Astrocyte (in vitro differentiated cells and primary cell): ENCODE results near the gene APBA2. TPM values are rescaled to one million over a fixed set of nuclear protein-coding genes. Genes with fewer than 3 reads are reported as not detected.

Experiments
- DNase-seq: peaks from one replicate; pipeline ENCODE4 v3.0.0-alpha.2; 2010; ENCODE audit warnings: low read depth
- FAIRE-seq: peaks from 2 replicates; lab custom pipeline; 2011; peaks lifted over from hg19 to GRCh38; lab: Jason Lieb, UNC
- H2AFZ ChIP-seq: 2 replicates; pipeline ENCODE4 v1.6.0; 2012; ENCODE audit warnings: low read depth, low read length, inconsistent platforms
- H3K27ac ChIP-seq: 2 replicates; pipeline ENCODE4 v1.5.1; 2011; ENCODE audit warnings: low read depth, low read length, inconsistent platforms
- H3K27me3 ChIP-seq: 2 replicates; pipeline ENCODE4 v1.6.0; 2011; ENCODE audit warnings: low read length, inconsistent platforms; ENCODE audit not compliant: insufficient read depth
- H3K36me3 ChIP-seq: 2 replicates; pipeline ENCODE4 v1.5.1; 2011; ENCODE audit warnings: low read length, inconsistent platforms; ENCODE audit not compliant: insufficient read depth
- H3K4me1 ChIP-seq: 2 replicates; pipeline ENCODE4 v1.5.1; 2011; ENCODE audit warnings: low read length, inconsistent platforms; ENCODE audit not compliant: insufficient read depth
- H3K4me2 ChIP-seq: 2 replicates; pipeline ENCODE4 v1.6.0; 2012; ENCODE audit warnings: low read length, inconsistent platforms
- H3K4me3 ChIP-seq: 2 replicates; pipeline ENCODE4 v1.5.1; 2011; ENCODE audit warnings: low read depth, mild to moderate bottlenecking, low read length, inconsistent platforms; ENCODE audit not compliant: insufficient read depth
- H3K79me2 ChIP-seq: 2 replicates; pipeline ENCODE4 v1.6.0; 2012; ENCODE audit warnings: mild to moderate bottlenecking, low read length, inconsistent platforms; ENCODE audit not compliant: insufficient read depth
- H3K9ac ChIP-seq: 2 replicates; pipeline ENCODE4 v1.6.0; 2012; ENCODE audit warnings: mild to moderate bottlenecking, low read length, inconsistent platforms
- H3K9me3 ChIP-seq: 2 replicates; pipeline ENCODE4 v1.5.1; 2012; ENCODE audit warnings: low read depth, mild to moderate bottlenecking, low read length, inconsistent platforms; ENCODE audit not compliant: insufficient read depth
- H4K20me1 ChIP-seq: 2 replicates; pipeline ENCODE4 v1.6.0; 2012; ENCODE audit warnings: low read length, inconsistent platforms; ENCODE audit not compliant: insufficient read depth
- H3K27ac Mint-ChIP-seq: one replicate; pipeline ENCODE4 v1.8.0; 2021; ENCODE audit warnings: mild to moderate bottlenecking, mixed read lengths; ENCODE audit not compliant: unreplicated experiment
- H3K27me3 Mint-ChIP-seq: one replicate; pipeline ENCODE4 v1.8.0; 2021; ENCODE audit warnings: low read depth, mixed read lengths; ENCODE audit not compliant: unreplicated experiment
- H3K36me3 Mint-ChIP-seq: one replicate; pipeline ENCODE4 v1.8.0; 2021; ENCODE audit warnings: low read depth, mixed read lengths; ENCODE audit not compliant: unreplicated experiment
- H3K4me1 Mint-ChIP-seq: one replicate; pipeline ENCODE4 v1.8.0; 2021; ENCODE audit warnings: low read depth, mixed read lengths; ENCODE audit not compliant: unreplicated experiment
- H3K4me3 Mint-ChIP-seq: one replicate; pipeline ENCODE4 v1.8.0; 2021; ENCODE audit warnings: mild to moderate bottlenecking, moderate library complexity, mixed read lengths; ENCODE audit not compliant: unreplicated experiment
- H3K9me3 Mint-ChIP-seq: one replicate; pipeline ENCODE4 v1.8.0; 2021; ENCODE audit warnings: mild to moderate bottlenecking, mixed read lengths; ENCODE audit not compliant: unreplicated experiment
- EZH2 ChIP-seq: IDR thresholded peaks from 2 replicates; pipeline ENCODE4 v1.6.1; 2012; ENCODE audit warnings: mild to moderate bottlenecking, low read length, inconsistent platforms; ENCODE audit not compliant: insufficient read depth
- total RNA-seq: library from RNA; stranded (reverse); gene quantifications from 2 replicates; pipeline ENCODE4 v1.2.1, GENCODE V29; 2021
- TF ChIP-seq, protein P1 (sequence below): IDR thresholded peaks from 2 replicates; pipeline ENCODE4 v1.5.1; 2011; ENCODE audit warnings: low read depth, mild to moderate bottlenecking, inconsistent platforms, low read length, moderate library complexity; ENCODE audit not compliant: insufficient read depth

The APBA2 gene
- total RNA-seq, 1 donor from 2014 or later, result 15.2 TPM

DNA sequence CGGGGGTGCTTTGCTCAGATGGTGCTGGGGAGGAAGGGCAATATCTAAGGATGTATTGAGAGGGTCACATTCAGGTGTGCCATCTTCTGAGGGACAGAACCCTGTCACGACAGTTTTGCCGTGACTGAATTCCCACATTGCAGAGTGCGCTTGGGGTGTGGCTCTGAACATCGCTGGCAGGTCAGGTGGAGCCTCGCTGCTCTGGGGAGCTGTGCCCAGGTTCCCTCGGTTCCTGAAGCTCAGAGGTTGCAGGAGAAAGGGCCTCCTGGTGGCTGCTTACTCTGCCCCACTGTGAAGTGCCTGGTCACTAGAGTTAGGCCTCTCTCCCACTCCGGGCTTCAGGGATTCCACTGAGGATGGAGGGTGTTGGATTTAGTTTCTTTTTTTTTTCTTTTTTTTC lies 51.5 kb downstream of the APBA2 start:
- Histone ChIP-seq H3K79me2 (peaks cover 7% of the 10 kb centered on the region), H4K20me1 (peaks cover 12% of the 10 kb centered on the region), H3K9ac (no peak overlapping the region), H3K27me3 (no peaks in the 10 kb centered on the region), H3K9me3 (no peaks in the 10 kb centered on the region), H2AFZ (no peak overlapping the region), H3K4me1 (no peaks in the 10 kb centered on the region), H3K27ac (no peak overlapping the region), H3K36me3 (no peaks in the 10 kb centered on the region), H3K4me3 (no peak overlapping the region), H3K4me2 (no peak overlapping the region)
- Mint-ChIP-seq H3K9me3 (peaks cover 7% of the 10 kb centered on the region), H3K27me3 (no peaks in the 10 kb centered on the region), H3K4me3 (no peak overlapping the region), H3K36me3 (peaks cover 4% of the 10 kb centered on the region), H3K27ac (no peak overlapping the region), H3K4me1 (no peaks in the 10 kb centered on the region)
- TF ChIP-seq, protein P1, sequence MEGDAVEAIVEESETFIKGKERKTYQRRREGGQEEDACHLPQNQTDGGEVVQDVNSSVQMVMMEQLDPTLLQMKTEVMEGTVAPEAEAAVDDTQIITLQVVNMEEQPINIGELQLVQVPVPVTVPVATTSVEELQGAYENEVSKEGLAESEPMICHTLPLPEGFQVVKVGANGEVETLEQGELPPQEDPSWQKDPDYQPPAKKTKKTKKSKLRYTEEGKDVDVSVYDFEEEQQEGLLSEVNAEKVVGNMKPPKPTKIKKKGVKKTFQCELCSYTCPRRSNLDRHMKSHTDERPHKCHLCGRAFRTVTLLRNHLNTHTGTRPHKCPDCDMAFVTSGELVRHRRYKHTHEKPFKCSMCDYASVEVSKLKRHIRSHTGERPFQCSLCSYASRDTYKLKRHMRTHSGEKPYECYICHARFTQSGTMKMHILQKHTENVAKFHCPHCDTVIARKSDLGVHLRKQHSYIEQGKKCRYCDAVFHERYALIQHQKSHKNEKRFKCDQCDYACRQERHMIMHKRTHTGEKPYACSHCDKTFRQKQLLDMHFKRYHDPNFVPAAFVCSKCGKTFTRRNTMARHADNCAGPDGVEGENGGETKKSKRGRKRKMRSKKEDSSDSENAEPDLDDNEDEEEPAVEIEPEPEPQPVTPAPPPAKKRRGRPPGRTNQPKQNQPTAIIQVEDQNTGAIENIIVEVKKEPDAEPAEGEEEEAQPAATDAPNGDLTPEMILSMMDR, result no peak
- DNase-seq, result no peak
- FAIRE-seq, result no peak

DNA sequence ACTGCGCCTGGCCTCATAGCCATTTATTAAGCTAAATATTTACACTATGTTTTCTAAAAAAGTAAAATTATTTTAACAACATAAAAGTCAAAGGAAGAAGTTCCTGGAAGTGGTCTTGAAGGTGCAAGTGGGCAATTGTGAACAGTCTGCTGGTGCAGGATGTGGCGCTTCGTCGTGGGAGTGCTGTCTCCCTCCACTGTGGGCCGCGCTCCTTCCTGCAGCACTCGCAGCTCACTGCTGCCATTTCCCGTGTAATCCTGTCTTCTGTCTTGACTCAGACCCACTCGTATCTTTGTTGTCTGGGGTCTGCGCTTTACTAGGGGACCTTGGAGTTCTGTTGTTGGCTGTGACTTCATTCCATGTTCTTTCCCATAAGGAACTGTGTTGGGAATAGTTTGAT lies 56.3 kb downstream of the APBA2 start:
- no peak for DNase-seq
- Histone ChIP-seq H3K79me2 (peaks cover 4% of the 10 kb centered on the region), H2AFZ (no peak overlapping the region), H3K27me3 (no peaks in the 10 kb centered on the region), H3K4me2 (no peak overlapping the region), H3K36me3 (no peaks in the 10 kb centered on the region), H3K4me3 (no peak overlapping the region), H4K20me1 (no peaks in the 10 kb centered on the region), H3K9ac (no peak overlapping the region), H3K4me1 (no peaks in the 10 kb centered on the region), H3K9me3 (no peaks in the 10 kb centered on the region), H3K27ac (no peak overlapping the region)
- Mint-ChIP-seq H3K9me3 (peaks cover 6% of the 10 kb centered on the region), H3K36me3 (peaks cover 24% of the 10 kb centered on the region), H3K4me1 (no peaks in the 10 kb centered on the region), H3K27me3 (no peaks in the 10 kb centered on the region), H3K4me3 (no peak overlapping the region), H3K27ac (no peak overlapping the region)
- FAIRE-seq, result no peak
- TF ChIP-seq, protein P1, result no peak
- TF ChIP-seq EZH2, result no peak

DNA sequence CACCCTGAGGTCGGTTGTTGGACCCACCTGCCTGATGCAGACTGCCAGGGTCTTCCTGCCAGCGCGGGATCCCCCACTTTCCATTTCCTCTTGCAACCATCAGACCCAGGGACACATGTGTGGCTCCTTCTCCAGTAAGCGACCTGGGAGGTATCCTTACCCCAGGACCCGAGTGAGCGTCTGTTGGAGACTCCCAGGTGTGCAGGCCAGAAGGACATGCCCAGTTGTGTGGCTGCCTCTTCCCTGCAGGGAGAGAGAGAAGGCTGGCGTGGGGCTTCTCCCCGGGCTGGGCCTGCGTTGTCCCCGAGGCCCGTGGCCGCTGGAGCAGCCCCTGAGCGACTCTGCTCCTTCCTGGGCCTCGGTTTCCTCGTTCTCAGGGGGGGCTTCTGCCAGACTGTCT lies 56.8 kb downstream of the APBA2 start:
- Histone ChIP-seq H2AFZ (no peak overlapping the region), H3K27ac (no peak overlapping the region), H3K36me3 (no peaks in the 10 kb centered on the region), H3K27me3 (no peaks in the 10 kb centered on the region), H3K79me2 (peaks cover 4% of the 10 kb centered on the region), H3K9ac (no peak overlapping the region), H4K20me1 (no peaks in the 10 kb centered on the region), H3K4me2 (no peak overlapping the region), H3K9me3 (no peaks in the 10 kb centered on the region), H3K4me3 (no peak overlapping the region), H3K4me1 (no peaks in the 10 kb centered on the region)
- no peak for FAIRE-seq
- H3K9me3 Mint-ChIP-seq, result peaks cover 6% of the 10 kb centered on the region
- DNase-seq, result no peak
- TF ChIP-seq, protein P1, result no peak
- TF ChIP-seq EZH2, result no peak
- H3K27ac Mint-ChIP-seq, result no peak overlapping the region
- peaks cover 24% of the 10 kb centered on the region for H3K36me3 Mint-ChIP-seq
- H3K4me1 Mint-ChIP-seq, result no peaks in the 10 kb centered on the region
- H3K4me3 Mint-ChIP-seq, result no peak overlapping the region
- H3K27me3 Mint-ChIP-seq, result no peaks in the 10 kb centered on the region
